ENCODE data around the gene TMCC2.

Gene TMCC2

DNA sequence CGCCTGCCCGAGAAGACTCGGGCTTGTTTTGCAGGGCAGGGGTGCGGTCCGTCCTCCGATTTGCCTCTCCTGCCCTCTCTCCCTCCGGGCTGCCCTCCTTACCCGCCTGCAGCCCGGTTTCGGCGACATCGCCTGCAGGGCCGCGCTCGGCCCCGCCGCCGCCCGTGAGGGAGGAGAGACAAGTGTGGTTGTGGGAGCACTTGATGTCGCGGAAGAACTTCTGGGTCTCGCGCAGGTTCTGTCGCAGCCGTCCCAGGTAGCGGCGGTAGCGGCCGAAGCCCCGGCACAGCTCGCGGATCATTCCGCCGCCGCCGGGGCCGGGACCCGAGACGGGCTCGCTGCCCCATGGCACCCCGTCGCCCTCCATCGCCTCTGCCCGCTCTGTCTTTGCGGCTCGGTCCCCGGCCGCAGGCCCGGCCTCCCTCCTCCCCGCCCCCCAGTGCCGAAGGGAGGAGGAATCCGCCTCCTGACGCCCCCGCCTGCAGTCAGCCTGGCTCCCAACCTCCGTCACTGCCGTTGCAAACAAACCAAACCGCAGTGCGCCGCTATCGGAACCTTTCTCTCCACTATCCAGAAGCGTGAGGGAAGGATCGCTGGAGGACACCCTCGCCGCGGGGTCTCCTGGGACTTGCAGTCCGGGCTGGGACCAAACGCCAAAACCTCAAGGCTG lies 16.4 kb upstream of the TMCC2 start, which contains the start of gene DSTYK:
Gene DSTYK, minus strand, starts transcription at position 534 of the 670 bp plus-strand sequence. Its CDS starts 167 bp downstream, at position 367.
- TF ChIP-seq, protein P1, sequence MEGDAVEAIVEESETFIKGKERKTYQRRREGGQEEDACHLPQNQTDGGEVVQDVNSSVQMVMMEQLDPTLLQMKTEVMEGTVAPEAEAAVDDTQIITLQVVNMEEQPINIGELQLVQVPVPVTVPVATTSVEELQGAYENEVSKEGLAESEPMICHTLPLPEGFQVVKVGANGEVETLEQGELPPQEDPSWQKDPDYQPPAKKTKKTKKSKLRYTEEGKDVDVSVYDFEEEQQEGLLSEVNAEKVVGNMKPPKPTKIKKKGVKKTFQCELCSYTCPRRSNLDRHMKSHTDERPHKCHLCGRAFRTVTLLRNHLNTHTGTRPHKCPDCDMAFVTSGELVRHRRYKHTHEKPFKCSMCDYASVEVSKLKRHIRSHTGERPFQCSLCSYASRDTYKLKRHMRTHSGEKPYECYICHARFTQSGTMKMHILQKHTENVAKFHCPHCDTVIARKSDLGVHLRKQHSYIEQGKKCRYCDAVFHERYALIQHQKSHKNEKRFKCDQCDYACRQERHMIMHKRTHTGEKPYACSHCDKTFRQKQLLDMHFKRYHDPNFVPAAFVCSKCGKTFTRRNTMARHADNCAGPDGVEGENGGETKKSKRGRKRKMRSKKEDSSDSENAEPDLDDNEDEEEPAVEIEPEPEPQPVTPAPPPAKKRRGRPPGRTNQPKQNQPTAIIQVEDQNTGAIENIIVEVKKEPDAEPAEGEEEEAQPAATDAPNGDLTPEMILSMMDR (IDR thresholded peaks at IDR 0.05; ENCODE audit: low read depth, low read length), result no peak
- H3K4me3 ChIP-seq (replicated peaks in 1 of 2; ENCODE audit: low read depth in 2 of 2, low read length in 2 of 2), result peak within 1 kb of the TSS; percentile 91
- peak; percentile 98 for DNase-seq (ENCODE audit: low read depth in 2 of 2)

DNA sequence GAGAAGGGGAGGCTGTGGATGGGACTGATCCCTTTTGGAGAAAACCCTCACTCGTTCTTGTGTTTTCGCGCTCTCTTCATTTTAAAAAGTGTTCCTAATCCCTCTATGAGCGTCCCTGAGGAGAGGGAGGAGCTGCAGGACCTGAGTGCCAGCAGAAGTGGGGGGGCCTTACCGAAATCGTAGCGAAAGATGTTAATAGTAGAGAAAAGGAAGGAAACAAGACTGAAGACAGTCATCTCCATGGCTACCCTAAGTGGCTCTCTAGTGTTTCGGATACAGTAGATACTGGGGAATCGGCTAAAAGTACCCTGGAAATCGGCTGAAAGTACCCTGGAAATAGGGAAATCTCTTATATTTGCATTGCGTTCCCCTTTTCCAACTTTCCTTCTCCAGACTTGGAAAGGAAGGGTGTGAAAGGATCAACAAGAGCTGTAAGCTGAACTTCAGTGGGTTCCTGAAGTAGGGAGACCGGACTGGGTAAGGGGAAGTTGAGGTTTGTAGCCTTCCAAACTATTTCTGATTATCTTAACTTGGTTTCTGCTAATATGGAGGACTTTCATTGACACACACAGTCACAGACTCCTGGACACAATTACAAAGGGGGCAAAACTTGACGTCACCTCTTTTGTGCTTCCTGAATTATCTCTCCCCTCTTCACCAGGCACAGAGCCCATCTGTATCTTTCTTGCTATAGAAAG lies 15.8 kb upstream of the TMCC2 start:
- DNase-seq (ENCODE audit: low read depth in 2 of 2), result no peak
- peak overlapping the region; percentile 91 for H3K4me3 ChIP-seq (replicated peaks in 1 of 2; ENCODE audit: low read depth in 2 of 2, low read length in 2 of 2)
- TF ChIP-seq, protein P1 (IDR thresholded peaks at IDR 0.05; ENCODE audit: low read depth, low read length), result no peak

DNA sequence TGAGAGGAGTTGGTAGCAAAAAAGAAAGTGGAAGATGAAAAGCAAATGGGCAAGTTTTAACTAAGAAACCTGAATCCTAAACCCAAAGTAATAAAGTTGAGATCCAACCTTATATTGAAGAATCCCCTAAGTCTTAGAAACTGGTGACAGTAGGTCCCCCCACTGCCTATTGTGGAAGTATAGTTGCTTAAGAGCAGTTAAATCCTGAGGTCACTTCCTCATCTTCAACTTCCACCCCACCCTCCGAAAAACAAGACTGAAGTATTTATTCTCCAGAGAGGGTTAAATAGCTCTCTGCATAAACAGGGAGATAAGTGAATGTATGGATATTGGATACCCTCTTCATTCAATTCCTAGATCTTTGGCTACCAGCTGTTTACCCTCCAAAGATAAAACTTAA lies 13.0 kb upstream of the TMCC2 start:
- no peak for DNase-seq (ENCODE audit: low read depth in 2 of 2)
- TF ChIP-seq, protein P1 (IDR thresholded peaks at IDR 0.05; ENCODE audit: low read depth, low read length), result no peak
- no peak overlapping the region for H3K4me3 ChIP-seq (replicated peaks in 1 of 2; ENCODE audit: low read depth in 2 of 2, low read length in 2 of 2)

DNA sequence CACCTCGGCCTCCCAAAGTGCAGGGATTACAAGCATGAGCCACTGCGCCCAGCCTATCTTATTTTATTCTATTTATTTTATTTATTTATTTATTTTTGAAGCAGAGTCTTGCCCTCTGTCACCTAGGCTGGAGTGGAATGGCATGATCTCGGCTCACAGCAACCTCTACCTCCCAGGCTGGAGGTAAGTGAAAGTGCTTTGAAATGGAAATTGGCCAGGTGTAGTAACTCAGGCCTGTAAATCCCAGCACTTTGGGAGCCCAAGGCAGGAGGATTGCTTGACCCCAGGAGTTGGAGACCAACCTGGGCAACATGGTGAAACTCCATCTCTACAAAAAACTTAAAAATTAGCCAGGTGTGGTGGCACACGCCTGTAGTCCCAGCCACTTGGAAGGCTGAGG lies 11.2 kb upstream of the TMCC2 start:
- TF ChIP-seq, protein P1 (IDR thresholded peaks at IDR 0.05; ENCODE audit: low read depth, low read length), result no peak
- no peak overlapping the region for H3K4me3 ChIP-seq (replicated peaks in 1 of 2; ENCODE audit: low read depth in 2 of 2, low read length in 2 of 2)
- DNase-seq (ENCODE audit: low read depth in 2 of 2), result no peak

DNA sequence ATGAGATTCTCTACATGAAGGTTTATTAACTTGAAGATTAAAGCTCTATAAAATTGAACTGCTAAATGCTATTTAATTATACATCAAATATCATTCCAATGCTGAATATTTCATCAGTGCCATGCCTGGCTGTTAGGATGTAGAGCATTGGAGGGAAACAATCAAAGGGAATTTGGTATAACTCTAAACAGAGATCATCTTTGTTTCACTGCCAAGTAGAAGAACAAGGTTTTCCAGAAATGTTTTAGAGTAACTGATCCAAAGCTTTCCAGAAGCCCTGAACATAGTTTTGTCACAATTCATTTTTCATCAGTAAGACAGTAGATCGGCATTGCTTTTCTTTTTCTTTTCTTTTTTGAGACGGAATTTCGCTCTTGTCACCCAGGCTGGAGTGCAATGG lies 10.3 kb upstream of the TMCC2 start:
- TF ChIP-seq, protein P1 (IDR thresholded peaks at IDR 0.05; ENCODE audit: low read depth, low read length), result no peak
- DNase-seq (ENCODE audit: low read depth in 2 of 2), result no peak
- H3K4me3 ChIP-seq (replicated peaks in 1 of 2; ENCODE audit: low read depth in 2 of 2, low read length in 2 of 2), result no peak overlapping the region

DNA sequence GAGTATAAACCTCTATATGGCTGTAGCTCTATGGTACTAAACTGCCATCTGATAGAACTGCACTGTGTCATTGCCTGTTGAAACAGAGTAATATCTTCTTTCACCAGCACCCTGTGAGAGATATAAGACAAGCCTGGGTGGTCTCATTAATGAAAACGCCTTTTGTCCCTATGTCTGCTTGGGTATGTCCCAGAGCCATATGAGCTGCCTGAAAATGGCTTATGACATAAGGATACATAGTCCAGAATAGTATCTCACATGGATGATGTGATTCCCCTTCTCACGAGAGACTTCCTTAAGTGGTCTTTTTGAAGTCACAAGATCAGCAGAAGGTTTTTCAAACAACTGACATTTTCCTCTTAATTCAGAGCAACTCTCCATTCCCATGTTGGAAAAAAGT lies 7.3 kb upstream of the TMCC2 start:
- DNase-seq (ENCODE audit: low read depth in 2 of 2), result no peak
- TF ChIP-seq, protein P1 (IDR thresholded peaks at IDR 0.05; ENCODE audit: low read depth, low read length), result no peak
- no peak overlapping the region for H3K4me3 ChIP-seq (replicated peaks in 1 of 2; ENCODE audit: low read depth in 2 of 2, low read length in 2 of 2)

Data from cardiac fibroblast (primary cell).